H9 (cell line): ENCODE measurements around the gene NCKAP5. TPM values are rescaled to one million over a fixed set of nuclear protein-coding genes. Genes with fewer than 3 reads are reported as not detected.

Experiments
- DNase-seq: peaks from one replicate; pipeline ENCODE4 v3.0.0-alpha.2; 2017
- H2AFZ ChIP-seq: one replicate; pipeline ENCODE4 v1.6.1; 2013; ENCODE audit warnings: mild to moderate bottlenecking, low read length, control low read depth, moderate library complexity
- H2AK5ac ChIP-seq: 2 replicates; pipeline ENCODE4 v1.6.1; 2013; ENCODE audit warnings: low read length, control low read depth, mixed read lengths; ENCODE audit not compliant: insufficient read length
- H2BK120ac ChIP-seq: one replicate; pipeline ENCODE4 v1.6.1; 2013; ENCODE audit warnings: low read depth, mild to moderate bottlenecking, low read length, control low read depth, inconsistent platforms; ENCODE audit not compliant: poor library complexity, severe bottlenecking
- H2BK12ac ChIP-seq: 2 replicates; pipeline ENCODE4 v1.6.1; 2013; ENCODE audit warnings: low read length, control low read depth, mixed read lengths, low read depth; ENCODE audit not compliant: insufficient read length
- H2BK15ac ChIP-seq: 2 replicates; pipeline ENCODE4 v1.6.1; 2013; ENCODE audit warnings: low read depth, low read length, control low read depth
- H2BK20ac ChIP-seq: one replicate; pipeline ENCODE4 v1.6.1; 2013; ENCODE audit warnings: low read depth, mild to moderate bottlenecking, low read length, control low read depth, inconsistent platforms; ENCODE audit not compliant: poor library complexity, severe bottlenecking
- H2BK5ac ChIP-seq: 2 replicates; pipeline ENCODE4 v1.6.1; 2013; ENCODE audit warnings: low read length, control low read depth, mixed read lengths; ENCODE audit not compliant: insufficient read length
- H3K14ac ChIP-seq: 2 replicates; pipeline ENCODE4 v1.6.1; 2013; ENCODE audit warnings: low read length, control low read depth; ENCODE audit not compliant: insufficient read depth
- H3K18ac ChIP-seq: 2 replicates; pipeline ENCODE4 v1.6.1; 2013; ENCODE audit warnings: low read depth, mild to moderate bottlenecking, mixed read lengths, low read length, control low read depth; ENCODE audit not compliant: insufficient read length
- H3K23ac ChIP-seq: 2 replicates; pipeline ENCODE4 v1.6.1; 2013; ENCODE audit warnings: low read length, control low read depth, mixed read lengths, low read depth; ENCODE audit not compliant: insufficient read length
- H3K23me2 ChIP-seq: 2 replicates; pipeline ENCODE4 v1.6.1; 2013; ENCODE audit warnings: low read depth, mild to moderate bottlenecking, mixed read lengths, low read length, control low read depth; ENCODE audit not compliant: insufficient read length, poor library complexity, severe bottlenecking
- H3K27ac ChIP-seq: 2 replicates; pipeline ENCODE4 v1.5.1; 2013; ENCODE audit warnings: low read length, control low read depth, mixed read lengths, low read depth; ENCODE audit not compliant: insufficient read length
- H3K27me3 ChIP-seq: 2 replicates; pipeline ENCODE4 v1.6.1; 2013; ENCODE audit warnings: low read length, control low read depth, inconsistent platforms; ENCODE audit not compliant: insufficient read depth
- H3K4ac ChIP-seq: 2 replicates; pipeline ENCODE4 v1.6.1; 2013; ENCODE audit warnings: low read depth, mild to moderate bottlenecking, control low read depth, inconsistent platforms, low read length, moderate library complexity
- H3K4me1 ChIP-seq: 2 replicates; pipeline ENCODE4 v1.6.1; 2013; ENCODE audit warnings: low read length, control low read depth, inconsistent platforms; ENCODE audit not compliant: insufficient read depth
- H3K4me2 ChIP-seq: 2 replicates; pipeline ENCODE4 v1.6.1; 2013; ENCODE audit warnings: low read length, control low read depth, mixed read lengths; ENCODE audit not compliant: insufficient read length, insufficient read depth
- H3K56ac ChIP-seq: 2 replicates; pipeline ENCODE4 v1.6.1; 2013; ENCODE audit warnings: low read depth, mild to moderate bottlenecking, mixed read lengths, low read length, control low read depth; ENCODE audit not compliant: insufficient read length
- H3K79me1 ChIP-seq: 2 replicates; pipeline ENCODE4 v1.6.1; 2013; ENCODE audit warnings: low read depth, mild to moderate bottlenecking, moderate library complexity, low read length, control low read depth, inconsistent platforms; ENCODE audit not compliant: insufficient read depth, poor library complexity, severe bottlenecking
- H3K79me2 ChIP-seq: 2 replicates; pipeline ENCODE4 v1.6.1; 2013; ENCODE audit warnings: low read length, control low read depth, inconsistent platforms; ENCODE audit not compliant: insufficient read depth
- H3K9ac ChIP-seq: 2 replicates; pipeline ENCODE4 v1.6.1; 2013; ENCODE audit warnings: low read length, control low read depth, mixed read lengths; ENCODE audit not compliant: insufficient read length; ENCODE audit errors: extremely low read depth
- H3K9me3 ChIP-seq: one replicate; pipeline ENCODE4 v1.6.1; 2013; ENCODE audit warnings: low read depth, low read length, inconsistent platforms; ENCODE audit not compliant: control insufficient read depth
- H3T11ph ChIP-seq: one replicate; pipeline ENCODE4 v1.6.1; 2013; ENCODE audit warnings: mild to moderate bottlenecking, low read length, control low read depth, inconsistent platforms
- H4K20me1 ChIP-seq: one replicate; pipeline ENCODE4 v1.6.1; 2013; ENCODE audit not compliant: control insufficient read depth, insufficient read length, insufficient read depth
- H4K5ac ChIP-seq: 2 replicates; pipeline ENCODE4 v1.6.1; 2013; ENCODE audit warnings: low read depth, mild to moderate bottlenecking, mixed read lengths, low read length, control low read depth; ENCODE audit not compliant: insufficient read length
- H4K8ac ChIP-seq: replicated peaks from 2 replicates; pipeline ENCODE4 v1.6.1; 2013; ENCODE audit warnings: low read length, control low read depth, mixed read lengths, low read depth; ENCODE audit not compliant: insufficient read length
- H4K91ac ChIP-seq: 2 replicates; pipeline ENCODE4 v1.6.1; 2013; ENCODE audit warnings: low read depth, mild to moderate bottlenecking, moderate library complexity, mixed read lengths, low read length, control low read depth; ENCODE audit not compliant: insufficient read length
- H3K27ac Mint-ChIP-seq, 3 experiments: 2 replicates in 2 of 3; 3 replicates in 1 of 3; pipeline ENCODE4 v1.8.0; 2020 to 2021; ENCODE audit warnings: mixed read lengths in 3 of 3, mild to moderate bottlenecking in 1 of 3, moderate library complexity in 1 of 3
- H3K27me3 Mint-ChIP-seq: 2 replicates; pipeline ENCODE4 v1.8.0; 2021; ENCODE audit warnings: low read depth, mild to moderate bottlenecking, moderate library complexity, mixed read lengths
- H3K36me3 Mint-ChIP-seq, 3 experiments: 2 replicates in 2 of 3; 3 replicates in 1 of 3; pipeline ENCODE4 v1.8.0; 2020 to 2021; ENCODE audit warnings: low read depth in 3 of 3, mixed read lengths in 3 of 3; ENCODE audit not compliant: insufficient read depth in 1 of 3
- H3K4me1 Mint-ChIP-seq, 2 experiments: 2 replicates each; pipeline ENCODE4 v1.8.0; 2020; ENCODE audit warnings: mixed read lengths in 2 of 2
- H3K4me3 Mint-ChIP-seq, 2 experiments: 2 replicates in 1 of 2; 3 replicates in 1 of 2; pipeline ENCODE4 v1.8.0; 2020 to 2021; ENCODE audit warnings: mild to moderate bottlenecking in 2 of 2, mixed read lengths in 2 of 2, moderate library complexity in 1 of 2
- H3K9me3 Mint-ChIP-seq, 2 experiments: 2 replicates in 1 of 2; 3 replicates in 1 of 2; pipeline ENCODE4 v1.8.0; 2020; ENCODE audit warnings: mild to moderate bottlenecking in 2 of 2, mixed read lengths in 2 of 2, moderate library complexity in 1 of 2
- CTCF ChIP-seq: fragments of 200-600 bp; sonication (generic); conservative IDR thresholded peaks from 3 replicates; pipeline ENCODE4 v1.8.0; 2021; ENCODE audit warnings: antibody characterized with exemption, mild to moderate bottlenecking
- WGBS: extraction: QIAGEN DNeasy Blood & Tissue Kit; methylation state at CpG from one replicate; pipeline ENCODE4 v1.1.7; 2013; ENCODE audit warnings: missing lambda C conversion rate, low lambda C conversion rate, mixed read lengths; ENCODE audit not compliant: insufficient read length; ENCODE audit errors: extremely low coverage; 5-methylcytosine and 5-hydroxymethylcytosine counted together
- total RNA-seq: library from RNA; stranded (reverse); gene quantifications from 2 replicates; pipeline ENCODE4 v1.2.1, GENCODE V29; 2021

The NCKAP5 gene
- total RNA-seq, 1 experiment from 2014 or later, result 0.26 TPM

GRCh38 chr2:133579274-133579673 lies 11.0 kb upstream of the NCKAP5 start:
- no peaks in the 10 kb centered on the region for H3K23me2 ChIP-seq
- no peak overlapping the region for H4K8ac ChIP-seq
- H3K9ac ChIP-seq, result no peak overlapping the region
- H2BK12ac ChIP-seq, result no peak overlapping the region
- no peaks in the 10 kb centered on the region for H3K79me1 ChIP-seq
- no peak overlapping the region for H2AFZ ChIP-seq
- no peak overlapping the region for H3K14ac ChIP-seq
- H3K23ac ChIP-seq, result no peak overlapping the region
- no peaks in the 10 kb centered on the region for H4K20me1 ChIP-seq
- H2BK120ac ChIP-seq, result no peak overlapping the region
- DNase-seq, result no peak
- H4K5ac ChIP-seq, result no peak overlapping the region
- H3T11ph ChIP-seq, result no peak overlapping the region
- H3K27ac ChIP-seq, result no peak overlapping the region
- no peak overlapping the region for H3K18ac ChIP-seq
- no peak overlapping the region for H2BK20ac ChIP-seq
- H3K9me3 ChIP-seq, result no peaks in the 10 kb centered on the region
- Mint-ChIP-seq H3K9me3 (no peaks in the 10 kb centered on the region), H3K27me3 (no peaks in the 10 kb centered on the region), H3K27ac (no peak overlapping the region), H3K4me3 (no peak overlapping the region), H3K36me3 (no peaks in the 10 kb centered on the region), H3K4me1 (peaks cover 16 to 19% of the 10 kb centered on the region in 2 experiments)
- TF ChIP-seq CTCF, result no peak
- no peak overlapping the region for H2BK5ac ChIP-seq
- H2AK5ac ChIP-seq, result no peak overlapping the region
- no peaks in the 10 kb centered on the region for H3K79me2 ChIP-seq
- no CpG with 5 or more reads among the region's 1 CpG for WGBS
- no peak overlapping the region for H3K56ac ChIP-seq
- no peak overlapping the region for H3K4me2 ChIP-seq
- H2BK15ac ChIP-seq, result no peak overlapping the region
- H4K91ac ChIP-seq, result no peak overlapping the region
- no peaks in the 10 kb centered on the region for H3K4me1 ChIP-seq
- no peak overlapping the region for H3K4ac ChIP-seq
- H3K27me3 ChIP-seq, result no peaks in the 10 kb centered on the region
